ENCODE results near the gene PGLYRP4. TPM values are rescaled to one million over a fixed set of nuclear protein-coding genes. Genes with fewer than 3 reads are reported as not detected.

PGLYRP4 gene, protein sequence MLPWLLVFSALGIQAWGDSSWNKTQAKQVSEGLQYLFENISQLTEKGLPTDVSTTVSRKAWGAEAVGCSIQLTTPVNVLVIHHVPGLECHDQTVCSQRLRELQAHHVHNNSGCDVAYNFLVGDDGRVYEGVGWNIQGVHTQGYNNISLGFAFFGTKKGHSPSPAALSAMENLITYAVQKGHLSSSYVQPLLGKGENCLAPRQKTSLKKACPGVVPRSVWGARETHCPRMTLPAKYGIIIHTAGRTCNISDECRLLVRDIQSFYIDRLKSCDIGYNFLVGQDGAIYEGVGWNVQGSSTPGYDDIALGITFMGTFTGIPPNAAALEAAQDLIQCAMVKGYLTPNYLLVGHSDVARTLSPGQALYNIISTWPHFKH
- total RNA-seq (2014; rRNA removed; shearing (Covaris generic)) = not detected in 2 replicates
- not detected in 2 replicates for polyA plus RNA-seq (2015; cell fraction: cytosol; rRNA removed)
- polyA plus RNA-seq (2015; cell fraction: nucleus; rRNA removed) = not detected in 2 replicates

DNA sequence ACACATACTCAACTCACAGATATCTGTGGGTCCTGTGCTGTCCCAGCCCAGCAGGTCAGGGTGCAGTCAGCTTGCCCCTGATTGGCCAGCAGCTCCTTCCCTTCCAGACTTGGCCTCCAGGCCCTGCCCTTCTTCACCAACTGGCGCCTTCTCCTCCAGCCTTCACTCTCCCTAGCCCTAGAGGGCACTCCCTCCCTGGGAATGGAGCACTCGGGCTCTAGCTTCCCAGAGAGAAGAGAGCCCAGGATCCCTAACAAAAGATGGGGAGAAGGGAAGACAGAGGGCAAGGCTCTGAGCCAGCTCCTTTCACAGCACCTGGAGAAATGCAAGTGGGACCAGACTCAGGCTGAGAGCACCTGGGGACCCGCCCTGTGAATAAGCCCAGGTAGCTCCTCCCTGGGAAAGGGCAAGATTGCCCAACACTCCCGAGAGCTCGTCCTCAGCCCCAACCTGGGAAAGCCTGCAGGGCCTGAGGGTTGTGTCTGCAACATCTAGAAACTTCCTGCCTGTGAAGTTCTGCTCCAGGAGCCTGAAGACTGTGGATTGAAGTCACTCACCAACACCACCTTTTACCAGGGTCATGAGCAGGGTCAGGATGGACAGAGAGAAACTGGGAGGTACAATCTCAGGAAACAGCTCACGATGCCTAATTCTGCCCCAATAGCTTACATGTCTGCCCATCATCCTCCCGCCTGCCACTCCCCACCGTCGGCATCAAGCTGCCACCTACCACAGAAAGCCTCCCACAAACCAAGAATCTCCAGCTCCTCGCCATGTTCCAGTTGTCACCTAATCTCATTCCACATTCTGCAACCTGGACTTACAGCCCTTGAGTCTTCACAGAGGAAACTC, at the start of gene PGLYRP4:
TSS of gene PGLYRP4 (minus strand) at position 331 of the 852 bp plus-strand sequence. CDS start 909 bp downstream, outside the sequence.
- DNase-seq (ENCODE audit: low read depth) = no peak

DNA sequence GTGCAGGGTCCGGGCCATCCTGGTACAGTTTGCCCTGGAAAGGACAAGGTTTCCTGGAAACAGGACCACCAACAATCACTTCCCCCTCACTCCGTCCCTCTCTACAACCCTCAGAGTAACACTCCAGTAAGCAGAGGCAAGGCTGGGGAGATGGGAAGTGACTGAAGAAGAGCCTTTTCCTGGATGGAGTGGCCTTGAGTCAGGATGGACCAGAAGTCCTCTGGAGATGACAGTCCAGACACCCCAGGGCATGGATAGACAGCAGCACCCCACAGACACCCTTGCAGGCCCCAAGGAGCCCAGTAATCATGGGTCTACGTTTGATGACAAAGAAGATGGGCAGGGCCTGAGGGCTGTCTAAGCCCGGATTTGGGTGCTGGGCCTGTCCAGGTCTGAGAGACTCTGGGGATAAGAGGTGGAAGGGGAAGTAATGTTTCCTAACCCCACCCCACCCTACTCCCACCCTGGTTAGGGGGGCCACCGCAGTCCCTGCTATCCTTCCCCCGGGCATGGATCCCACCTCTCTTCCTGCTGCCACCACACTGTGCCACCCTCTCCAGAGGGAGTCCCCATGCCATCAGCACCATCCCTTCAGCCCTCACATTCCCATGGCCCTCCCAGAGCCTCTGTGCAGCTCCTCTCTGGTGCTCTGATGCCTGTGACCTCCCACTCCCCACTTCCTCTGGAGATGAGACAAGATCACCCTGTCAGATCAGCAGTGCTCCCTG, 49.4 kb upstream of the PGLYRP4 start:
- DNase-seq (ENCODE audit: low read depth) = no peak

DNA sequence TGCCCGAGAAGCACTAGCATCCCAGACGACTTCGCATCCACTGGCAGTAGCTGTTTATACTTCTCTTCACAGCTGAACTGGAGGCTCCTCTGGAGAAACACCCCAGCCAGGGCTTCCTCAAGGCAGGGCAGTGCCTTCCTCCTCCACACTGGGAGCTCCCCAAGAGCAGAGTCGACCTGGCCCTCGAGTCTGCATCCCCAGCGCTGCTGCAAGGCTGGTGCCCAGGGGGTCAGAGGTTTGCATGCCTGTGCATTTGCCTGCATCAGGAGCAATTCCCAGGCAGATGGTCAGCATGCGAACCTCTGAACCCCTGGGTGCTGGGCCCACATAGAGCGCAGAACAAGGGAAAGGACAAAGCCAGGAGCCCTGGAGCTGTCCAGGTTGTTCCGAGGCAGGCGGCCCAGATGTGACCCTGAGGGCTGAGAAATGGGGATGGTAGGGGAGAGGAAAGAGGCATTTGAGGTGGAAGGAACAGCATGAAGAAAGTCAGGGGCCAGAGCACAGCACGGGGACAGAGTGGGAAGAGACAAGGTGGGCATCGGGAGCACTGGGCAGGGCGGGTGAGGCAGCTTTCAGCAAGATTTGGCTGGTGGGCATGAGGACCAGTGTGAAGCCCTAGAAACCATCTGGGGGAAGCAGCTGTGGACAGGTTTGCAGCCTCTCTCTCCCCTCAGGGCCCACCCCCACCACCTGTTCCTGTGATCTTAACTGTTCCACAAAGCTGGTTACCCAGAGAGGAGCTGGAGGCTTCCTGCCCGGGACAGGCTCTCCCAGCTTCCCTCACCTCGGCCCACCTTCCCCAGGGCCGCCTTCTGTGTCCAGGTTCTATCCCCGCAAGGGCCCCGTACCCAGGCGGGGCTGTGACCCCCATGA, 48.6 kb upstream of the PGLYRP4 start:
- no peak for DNase-seq (ENCODE audit: low read depth)

DNA sequence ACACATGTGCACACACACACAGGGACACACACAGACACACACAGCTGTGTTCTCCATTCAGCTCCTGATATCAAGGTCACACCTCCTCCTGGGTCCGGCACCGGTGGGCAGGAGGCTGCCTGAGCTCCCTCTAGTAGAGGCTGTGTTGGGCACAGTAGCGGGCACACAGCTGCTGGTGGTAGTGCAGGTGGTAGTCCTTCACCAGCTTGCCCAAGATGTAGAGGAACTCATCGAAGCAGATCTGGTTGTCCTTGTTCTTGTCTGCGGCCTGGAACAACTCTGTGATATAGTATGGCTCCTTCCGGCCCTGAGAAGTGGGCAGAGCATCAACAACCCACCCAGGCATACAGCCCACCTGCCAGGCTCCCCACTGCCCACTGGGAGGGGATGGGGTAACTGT, 47.8 kb upstream of the PGLYRP4 start:
- no peak for DNase-seq (ENCODE audit: low read depth)

GRCh38 chr1:153395776-153396175, 47.1 kb upstream of the PGLYRP4 start:
- no peak for DNase-seq (ENCODE audit: low read depth)

GRCh38 chr1:153395136-153395685, 46.6 kb upstream of the PGLYRP4 start:
- DNase-seq (ENCODE audit: low read depth) = peak; percentile 38

DNA sequence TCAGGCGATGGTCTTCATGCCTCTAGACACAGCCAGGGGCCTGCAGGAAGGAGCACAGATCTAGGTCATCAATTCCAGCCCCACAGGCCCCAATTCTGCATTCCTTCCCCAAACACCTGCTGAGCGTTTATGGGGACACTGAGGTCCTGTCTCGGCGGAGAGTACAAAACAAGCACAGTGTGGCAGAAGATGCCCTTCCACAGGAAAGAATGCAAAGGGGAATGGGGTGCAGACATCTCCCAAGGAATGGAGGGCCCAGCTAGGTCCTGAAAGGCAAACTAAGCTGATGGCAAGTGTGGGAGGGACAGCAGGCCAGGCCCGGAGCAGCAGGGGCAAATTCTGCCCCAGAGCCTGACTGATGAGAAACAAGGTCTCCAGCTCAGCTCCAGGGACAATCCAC, 45.8 kb upstream of the PGLYRP4 start:
- no peak for DNase-seq (ENCODE audit: low read depth)

GRCh38 chr1:153393926-153394325, 45.3 kb upstream of the PGLYRP4 start:
- DNase-seq (ENCODE audit: low read depth) = no peak

- DNase-seq (ENCODE audit: low read depth) = no peak
Observed at GRCh38 chr1:153392822-153393221, 44.2 kb upstream of the PGLYRP4 start.

DNA sequence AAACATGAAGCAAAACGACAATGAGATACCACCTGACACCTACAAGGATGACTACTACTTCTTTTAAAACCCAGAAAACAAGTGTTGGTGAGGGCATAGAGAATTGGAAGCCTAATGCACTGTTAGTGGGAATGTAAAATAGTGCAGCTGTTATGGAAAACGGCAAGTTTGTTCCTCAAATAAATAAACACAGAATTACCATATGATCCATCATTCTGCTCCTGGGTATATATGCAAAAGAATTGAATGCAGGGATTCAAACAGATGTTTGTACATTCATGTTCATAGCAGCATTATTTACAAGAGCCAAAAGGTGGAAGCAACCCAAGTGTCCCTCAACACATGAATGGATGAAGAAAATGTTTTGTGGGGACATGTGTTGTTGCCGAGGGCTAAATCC, 43.6 kb upstream of the PGLYRP4 start:
- no peak for DNase-seq (ENCODE audit: low read depth)

GRCh38 chr1:153390938-153391710, 42.5 kb upstream of the PGLYRP4 start, which contains the start of gene S100A8:
Gene S100A8 (minus strand): TSS chr1:153391073. CDS start chr1:153390535, 538 bp downstream.
- DNase-seq (ENCODE audit: low read depth) = no peak

DNA sequence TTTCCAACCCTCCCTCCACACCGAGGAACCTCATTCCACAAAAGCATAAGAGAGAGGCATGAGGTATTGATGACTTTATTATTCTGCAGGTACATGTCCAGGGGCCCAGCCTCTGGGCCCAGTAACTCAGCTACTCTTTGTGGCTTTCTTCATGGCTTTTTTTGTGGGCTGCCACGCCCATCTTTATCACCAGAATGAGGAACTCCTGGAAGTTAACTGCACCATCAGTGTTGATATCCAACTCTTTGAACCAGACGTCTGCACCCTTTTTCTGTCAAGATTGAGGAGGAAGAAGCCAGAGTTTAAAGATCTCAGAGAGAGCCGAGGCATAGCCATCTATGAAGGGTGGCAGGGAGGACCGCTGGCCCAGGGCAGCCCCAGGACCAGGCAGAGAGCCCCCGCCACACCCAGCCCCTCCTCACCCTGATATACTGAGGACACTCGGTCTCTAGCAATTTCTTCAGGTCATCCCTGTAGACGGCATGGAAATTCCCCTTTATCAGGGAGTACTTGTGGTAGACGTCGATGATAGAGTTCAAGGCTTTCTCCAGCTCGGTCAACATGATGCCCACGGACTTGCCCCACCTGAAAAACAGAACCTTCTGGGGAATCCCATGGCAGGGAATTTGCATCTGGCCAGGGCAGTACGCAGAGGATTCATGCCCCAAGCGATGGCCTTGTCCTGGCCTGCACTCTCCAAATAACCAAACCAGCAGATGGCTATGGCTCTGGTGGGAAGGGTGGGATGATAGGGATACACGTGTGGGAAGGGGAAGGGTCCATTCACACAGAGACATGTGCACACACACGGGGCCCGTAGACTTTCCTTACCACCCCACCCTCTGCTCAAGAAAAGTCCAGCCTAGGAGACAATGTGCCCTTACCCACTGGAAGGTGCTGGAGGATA, 41.6 kb upstream of the PGLYRP4 start:
- DNase-seq (ENCODE audit: low read depth) = no peak

DNA sequence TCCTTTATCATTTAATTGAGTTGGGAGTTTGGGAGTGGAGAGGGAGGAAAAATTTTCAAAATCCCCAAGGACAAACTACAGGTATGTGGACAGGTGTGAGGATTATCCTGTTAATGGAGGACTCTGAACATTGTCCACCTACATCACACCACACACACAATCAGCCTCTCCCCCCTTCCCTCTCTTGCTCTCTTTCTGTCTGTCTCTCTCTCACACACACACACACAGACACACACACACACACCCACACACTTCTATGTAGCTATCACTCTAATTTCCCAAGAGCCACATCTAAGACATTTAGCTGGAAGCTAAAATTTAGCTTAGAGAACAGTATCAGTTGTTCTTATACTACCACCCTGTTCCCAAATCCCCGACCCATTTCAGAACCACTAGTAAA, 40.8 kb upstream of the PGLYRP4 start:
- no peak for DNase-seq (ENCODE audit: low read depth)

- no peak for DNase-seq (ENCODE audit: low read depth)
Observed at GRCh38 chr1:153387785-153388184, 39.1 kb upstream of the PGLYRP4 start.

DNA sequence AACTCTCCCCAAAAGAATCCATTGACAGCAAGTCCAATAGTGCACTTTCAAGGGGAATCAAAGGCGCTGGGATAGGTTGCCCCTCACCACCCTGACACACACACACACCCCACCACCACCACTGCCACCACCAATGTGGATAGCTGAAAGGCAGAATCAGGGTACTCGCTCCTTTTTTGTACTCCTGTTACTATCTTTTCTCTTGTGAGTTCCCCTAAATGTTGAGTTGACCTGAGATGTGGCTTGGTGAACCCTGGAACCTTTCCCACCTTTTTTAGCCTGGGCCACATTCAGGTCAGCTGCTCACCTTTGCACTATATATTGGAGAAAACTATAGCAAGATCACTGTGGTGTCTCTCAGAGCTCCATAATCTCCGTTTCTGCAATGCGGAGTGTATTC, 38.4 kb upstream of the PGLYRP4 start:
- no peak for DNase-seq (ENCODE audit: low read depth)

- no peak for DNase-seq (ENCODE audit: low read depth)
Observed at GRCh38 chr1:153386500-153386901, 37.9 kb upstream of the PGLYRP4 start.

GRCh38 chr1:153384958-153385580, 36.4 kb upstream of the PGLYRP4 start:
- DNase-seq (ENCODE audit: low read depth) = no peak

GRCh38 chr1:153380711-153381110, 32.1 kb upstream of the PGLYRP4 start:
- DNase-seq (ENCODE audit: low read depth) = no peak

Data from HT1080 (cell line).